GM19438 (cell line): ENCODE measurements around the gene DLG2.

ENCODE experiments used
- ATAC-seq: cut with Tn5 transposase; IDR thresholded peaks from one replicate; pipeline ENCODE4 v1.9.1; 2021; ENCODE audit warnings: low read depth; ENCODE audit not compliant: unreplicated experiment

DLG2 gene

DNA sequence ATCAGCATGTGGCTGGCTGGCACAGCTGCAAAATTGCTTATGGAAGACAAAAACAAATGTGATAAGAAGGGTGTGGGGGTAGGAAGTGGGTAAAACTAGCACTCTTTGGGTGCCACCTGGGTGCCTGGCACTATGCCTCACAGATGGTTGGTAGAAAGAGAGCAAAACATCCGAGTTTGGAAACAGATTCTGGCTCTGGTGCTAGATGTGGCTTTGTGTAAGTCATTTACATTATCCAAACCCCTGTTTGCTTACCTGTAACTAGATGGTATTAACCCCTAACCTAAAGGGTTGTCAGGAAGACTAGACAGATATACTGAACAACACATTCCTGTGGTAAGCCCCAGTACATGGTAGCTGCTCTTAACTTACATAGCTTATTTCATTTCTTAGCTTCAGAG is 905.6 kb downstream of the DLG2 start:
- ATAC-seq, result no peak

DNA sequence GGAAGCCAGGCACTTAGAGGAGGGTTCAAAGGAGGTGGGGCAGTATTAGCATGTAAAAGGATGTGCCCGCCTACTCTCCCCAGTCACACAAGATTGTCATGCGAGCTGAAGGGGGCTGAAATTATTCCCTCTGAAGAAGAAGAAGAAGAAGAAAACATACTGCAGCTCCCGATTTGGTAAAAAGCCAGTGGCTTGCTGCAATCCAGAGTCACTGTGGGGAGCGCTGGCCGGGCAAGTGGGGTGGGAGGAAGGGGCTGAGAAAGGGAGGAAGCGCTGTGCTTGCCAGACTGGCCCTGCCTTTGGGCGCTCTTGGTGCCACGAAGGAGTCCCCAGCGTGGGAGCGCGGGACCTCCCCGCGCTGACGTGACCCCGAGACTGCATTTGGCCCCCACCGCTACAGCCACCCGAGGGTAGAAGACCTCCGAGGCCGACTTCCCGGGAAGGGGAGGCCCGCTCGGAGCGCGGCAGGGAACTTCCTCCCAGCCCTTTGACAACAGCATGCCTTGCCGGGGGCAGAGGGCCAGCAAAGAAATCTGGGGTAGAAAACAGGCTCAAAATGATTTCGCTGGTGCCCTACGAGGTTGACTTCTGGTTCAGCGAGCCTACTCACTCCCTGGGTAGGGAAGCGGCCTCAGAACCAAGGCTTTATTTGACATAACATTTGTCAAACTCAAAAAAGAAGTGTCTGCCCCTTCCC is 906.3 kb downstream of the DLG2 start:
- ATAC-seq, result no peak

DNA sequence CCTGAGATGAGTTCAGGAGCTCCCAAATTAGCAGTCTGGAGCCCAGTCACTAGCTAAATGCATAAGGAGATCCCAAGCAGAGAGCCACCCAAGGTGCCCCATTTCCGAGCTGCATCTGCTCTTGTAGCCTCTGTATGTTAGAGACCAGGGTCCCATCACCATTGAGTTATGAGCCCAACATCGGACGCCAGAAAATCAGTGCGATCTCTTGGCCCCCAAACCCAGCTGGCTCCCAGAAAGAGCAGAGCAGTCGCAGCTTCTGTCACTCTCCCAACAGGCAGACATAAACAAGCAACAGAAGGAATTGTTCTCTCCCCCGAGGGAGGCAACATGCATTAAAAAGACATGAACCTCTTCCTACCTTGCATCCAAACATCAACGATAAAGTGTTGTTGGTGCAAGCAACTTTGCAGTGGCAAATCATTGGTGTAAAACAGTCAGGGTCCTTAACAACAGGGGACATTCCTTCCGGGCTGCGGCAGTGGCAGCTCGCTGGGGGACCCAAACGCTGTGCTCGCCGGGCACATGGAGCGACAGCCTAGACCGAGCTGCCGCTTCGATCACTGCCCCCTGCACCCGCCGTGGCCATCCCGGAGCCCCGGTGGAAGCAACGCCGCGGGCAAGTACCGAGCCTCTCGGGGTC is 907.1 kb downstream of the DLG2 start:
- ATAC-seq, result no peak

DNA sequence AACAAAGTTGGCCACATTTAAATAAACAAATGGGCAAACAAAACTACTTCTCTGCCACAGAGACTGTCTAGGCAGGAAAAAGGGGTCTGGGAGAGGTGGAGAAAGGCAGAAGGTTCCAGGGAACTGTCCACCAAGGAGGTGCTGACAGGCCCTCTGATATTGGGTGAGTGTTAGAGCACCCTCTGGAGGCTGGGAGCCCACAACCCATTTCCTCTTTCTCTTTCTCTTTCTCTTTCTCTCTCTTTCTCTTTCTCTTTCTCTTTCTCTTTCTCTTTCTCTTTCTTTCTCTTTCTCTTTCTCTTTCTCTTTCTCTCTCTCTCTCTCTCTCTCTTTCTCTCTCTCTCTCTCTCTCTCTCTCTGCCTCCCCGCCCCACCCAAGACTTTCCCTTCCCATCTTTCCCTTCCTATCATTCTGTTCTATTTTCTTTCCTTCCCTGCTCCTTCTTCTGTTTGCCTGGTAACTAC is 912.8 kb downstream of the DLG2 start:
- no peak for ATAC-seq

DNA sequence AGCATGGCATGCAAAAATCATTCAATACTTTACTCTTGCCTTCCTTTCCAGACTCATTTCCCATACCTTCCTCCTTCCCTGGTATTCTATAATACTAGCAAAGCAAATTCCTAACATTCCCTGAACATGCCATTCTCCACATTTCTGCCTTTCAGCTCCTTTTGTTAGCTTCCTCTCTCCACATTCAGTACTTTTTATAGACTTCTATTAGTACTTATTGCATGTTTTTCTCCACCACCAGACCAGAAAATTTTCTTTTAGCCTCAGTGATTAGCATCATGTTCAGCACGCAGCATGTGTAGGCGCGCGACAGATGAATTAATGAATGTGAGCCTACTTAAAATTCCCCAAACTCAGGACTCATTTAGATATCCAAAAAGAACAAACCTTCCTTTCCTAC is 935.3 kb downstream of the DLG2 start:
- ATAC-seq, result no peak

DNA sequence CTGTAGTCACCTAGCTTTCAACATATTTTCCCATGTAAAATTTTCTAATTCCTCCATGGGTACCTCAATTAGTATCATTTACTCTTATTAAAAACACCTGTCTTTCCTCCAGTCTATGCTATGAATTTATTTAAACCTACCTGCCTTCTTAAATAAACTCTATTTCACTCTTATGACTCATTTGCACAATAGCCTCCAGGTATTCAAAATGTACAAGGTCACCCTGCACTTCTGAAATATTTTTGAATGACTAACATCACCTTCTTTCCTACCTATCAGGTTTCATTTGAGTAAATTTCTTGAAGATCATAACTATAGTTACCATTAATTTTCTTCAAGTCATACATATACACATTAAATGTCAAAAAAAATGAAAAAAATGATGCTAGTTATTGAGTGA is 939.7 kb downstream of the DLG2 start:
- ATAC-seq, result no peak

DNA sequence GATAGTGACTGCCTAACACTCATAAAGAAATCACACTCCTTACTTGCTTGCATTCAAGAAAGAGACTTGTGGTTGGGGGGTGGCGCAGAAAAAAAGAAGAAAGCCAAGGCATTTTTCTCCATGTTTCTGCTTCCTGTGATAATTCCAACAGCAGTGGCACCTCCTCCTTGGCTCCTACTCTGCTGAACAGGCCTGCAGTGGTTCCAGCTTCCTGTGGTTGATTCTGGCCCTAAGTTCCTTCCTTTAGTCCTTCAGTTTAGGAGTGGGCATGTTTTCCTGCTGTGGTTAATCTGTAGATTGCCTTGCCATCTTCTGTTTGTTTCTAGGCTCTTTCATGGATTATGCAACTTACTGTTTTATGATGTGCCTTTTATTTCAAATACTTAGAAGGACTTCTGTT is 940.4 kb downstream of the DLG2 start:
- no peak for ATAC-seq

DNA sequence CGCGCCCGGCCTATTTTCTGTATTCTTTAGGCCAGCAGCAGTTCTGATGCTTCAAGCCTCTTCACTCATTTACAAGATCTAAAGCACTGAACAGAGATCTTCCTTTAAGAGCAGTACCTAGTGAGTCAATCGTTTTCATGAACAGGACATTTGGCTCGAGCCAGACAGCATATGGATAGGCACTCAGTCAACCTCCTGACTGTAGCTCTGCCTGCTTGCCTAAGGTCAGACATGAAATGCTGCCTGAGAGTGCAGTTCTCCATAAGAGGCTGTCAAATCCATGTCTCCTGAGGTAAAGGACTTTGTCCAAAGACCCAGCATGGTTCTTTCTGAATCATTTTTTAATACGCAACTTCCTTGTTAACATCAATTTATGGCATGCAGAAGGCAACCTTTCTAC is 941.2 kb downstream of the DLG2 start:
- ATAC-seq, result no peak

DNA sequence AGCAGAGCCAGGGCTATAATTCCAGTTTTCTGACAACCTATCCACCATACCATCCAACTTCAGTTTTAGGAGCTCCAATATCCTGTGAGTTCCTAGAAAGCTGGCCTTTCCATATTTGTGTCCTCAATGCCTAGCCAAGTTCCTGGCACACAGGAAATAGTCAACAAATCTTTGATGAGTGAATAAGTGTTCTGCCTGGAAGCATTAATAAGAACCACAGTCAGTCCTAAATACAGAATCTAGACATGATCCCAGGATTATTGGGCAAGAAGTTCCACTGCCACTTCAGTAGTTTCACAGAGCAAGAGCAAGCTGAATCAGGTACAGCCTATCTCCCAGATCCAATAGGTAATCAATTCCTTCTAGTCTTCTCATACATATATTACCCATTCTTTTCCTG is 942.0 kb downstream of the DLG2 start:
- ATAC-seq, result no peak

DNA sequence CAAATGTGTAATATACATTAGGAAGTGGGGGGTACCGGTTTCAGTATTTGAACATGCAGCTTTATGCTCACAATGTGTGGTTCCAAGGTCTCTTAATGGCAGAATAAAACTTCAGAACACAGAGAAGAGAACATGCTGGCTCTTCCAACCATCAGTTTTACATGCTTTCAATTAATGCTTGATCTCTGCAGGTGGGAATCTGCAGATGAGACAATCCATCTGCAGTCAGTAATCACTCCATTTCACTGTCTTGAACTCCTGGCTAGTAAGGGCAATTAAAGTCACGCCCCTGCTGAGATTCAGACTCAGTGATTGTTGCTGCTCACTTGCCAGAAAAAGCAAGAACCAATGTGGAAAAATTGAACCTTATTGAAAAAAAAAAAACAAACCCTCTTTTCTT is 945.7 kb downstream of the DLG2 start:
- no peak for ATAC-seq

DNA sequence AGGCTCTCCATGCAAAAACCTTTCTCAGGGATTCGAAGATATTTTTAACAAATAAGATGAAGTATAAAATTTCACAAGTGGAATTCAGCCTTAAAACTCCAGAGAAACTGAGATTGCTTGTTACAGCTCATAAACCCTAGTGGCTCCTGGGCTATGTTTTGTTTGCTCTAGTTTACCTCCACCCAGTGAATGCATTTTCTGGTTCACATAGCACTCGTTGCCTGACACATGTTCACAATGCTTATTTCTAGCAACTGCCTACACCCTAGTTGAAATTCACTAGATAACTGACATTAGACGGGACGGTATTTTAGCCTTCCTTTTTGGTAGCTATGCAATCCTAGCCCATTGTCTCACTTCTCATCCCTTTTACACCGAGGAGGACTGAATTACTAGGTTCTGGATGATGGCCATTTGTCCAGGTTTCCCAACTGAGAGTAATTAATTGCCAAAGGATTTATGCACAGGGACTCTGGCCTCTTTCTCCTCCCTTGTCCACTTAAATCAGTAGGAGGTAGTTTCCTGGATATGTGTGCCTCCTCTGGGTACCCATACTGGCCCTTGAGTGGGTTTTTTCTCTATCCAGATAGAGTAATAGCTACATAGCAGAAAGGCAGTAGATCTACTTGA is 951.6 kb downstream of the DLG2 start:
- ATAC-seq, result no peak

DNA sequence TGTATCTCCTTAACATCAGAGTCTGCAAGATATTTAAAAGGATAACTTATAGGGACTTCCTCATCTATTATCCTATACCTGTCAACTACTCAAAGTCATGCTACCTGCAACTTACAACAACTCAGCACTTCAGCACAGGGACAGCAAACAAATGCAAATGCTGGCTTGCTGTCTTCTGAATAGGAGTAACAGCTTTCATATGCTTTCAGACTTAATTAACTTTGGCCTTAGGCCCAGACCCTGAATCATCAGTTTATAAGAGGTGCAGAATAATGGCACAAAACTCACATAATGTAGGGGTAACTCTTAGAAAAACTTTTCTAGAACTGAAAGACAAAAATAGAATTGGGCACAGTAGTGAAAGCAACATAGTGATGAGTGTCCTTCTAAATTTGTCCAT is 953.4 kb downstream of the DLG2 start:
- no peak for ATAC-seq

DNA sequence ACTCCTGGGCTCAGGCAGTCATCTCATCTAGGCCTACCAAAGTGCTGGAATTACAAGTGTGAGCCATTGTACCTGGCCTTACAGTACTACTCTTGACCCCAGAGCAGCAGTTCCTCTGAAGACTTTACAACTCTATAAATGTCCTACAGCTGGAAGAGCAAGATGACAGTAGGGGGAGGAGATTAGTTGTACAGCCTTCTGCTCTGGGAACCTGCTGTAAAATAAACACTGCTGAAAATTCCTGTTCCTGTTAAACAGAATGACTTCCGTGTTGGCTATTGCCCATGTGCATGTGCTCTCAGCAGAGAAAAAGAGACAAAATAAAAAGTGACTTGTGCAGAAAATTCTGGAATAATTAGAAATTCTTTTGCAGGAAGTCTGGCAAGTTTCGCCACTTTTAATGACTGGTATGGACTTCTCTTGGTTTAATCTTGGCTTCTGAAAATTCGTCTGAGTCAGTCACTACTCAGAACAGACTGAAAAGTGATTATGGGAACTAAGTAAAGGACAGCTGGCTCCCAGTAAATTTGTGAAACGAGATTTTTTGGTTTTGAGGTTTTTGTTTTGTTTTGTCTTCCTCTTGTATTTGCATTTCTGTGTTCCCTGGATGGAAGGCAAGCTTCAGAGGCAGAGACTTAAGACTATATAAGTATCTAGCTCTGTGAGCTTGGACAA is 955.7 kb downstream of the DLG2 start:
- no peak for ATAC-seq

DNA sequence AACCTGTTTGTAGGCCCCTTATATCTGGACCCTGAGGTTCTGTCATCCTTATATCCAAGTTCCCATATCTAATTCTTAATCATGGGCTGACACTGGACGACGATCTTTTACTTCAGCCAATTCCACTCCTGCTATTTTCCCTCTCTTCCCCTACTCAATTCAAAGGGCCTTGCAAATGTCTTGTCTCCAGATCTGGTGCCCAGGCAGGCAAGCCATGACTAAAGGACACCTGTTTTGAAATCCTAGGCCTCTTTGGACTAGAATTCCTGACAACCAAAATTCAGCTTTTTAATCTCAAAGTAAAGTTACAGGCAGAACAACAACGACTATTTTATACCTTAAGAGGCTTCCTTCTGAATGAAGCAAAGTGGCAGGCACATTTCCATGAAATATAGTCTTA is 963.4 kb downstream of the DLG2 start:
- no peak for ATAC-seq

DNA sequence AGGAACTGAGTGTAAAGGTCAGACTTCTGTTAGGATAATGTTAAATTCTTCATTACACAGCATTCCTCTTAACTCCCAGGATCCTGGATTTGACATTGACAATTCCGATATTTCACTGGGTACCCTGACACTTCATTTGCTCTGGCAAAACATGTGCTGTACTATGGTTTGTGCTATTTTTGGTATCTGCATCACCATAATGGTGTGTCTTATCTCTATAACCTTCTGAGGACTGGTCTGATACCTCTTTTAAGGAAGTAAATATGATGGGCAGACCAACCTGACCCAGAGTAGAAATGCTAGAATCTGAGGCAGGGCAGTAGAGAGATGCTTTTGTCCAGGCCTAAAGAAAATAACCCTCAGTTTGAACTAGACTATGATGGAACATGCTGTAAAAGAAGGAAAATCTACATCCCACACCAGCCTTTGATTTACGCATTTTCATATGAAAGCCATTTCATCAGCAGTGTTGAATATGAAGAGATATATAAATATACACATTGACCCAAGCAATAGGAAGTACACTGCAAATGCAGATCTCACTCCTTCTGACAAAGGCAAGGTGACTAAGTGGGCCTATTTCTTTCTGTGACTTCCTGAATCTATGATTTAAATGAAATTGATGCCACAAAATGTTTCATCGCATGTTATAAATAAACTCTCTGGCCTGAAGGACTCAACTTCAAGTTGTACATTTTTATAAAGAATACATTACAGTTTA is 966.7 kb downstream of the DLG2 start:
- ATAC-seq, result no peak

DNA sequence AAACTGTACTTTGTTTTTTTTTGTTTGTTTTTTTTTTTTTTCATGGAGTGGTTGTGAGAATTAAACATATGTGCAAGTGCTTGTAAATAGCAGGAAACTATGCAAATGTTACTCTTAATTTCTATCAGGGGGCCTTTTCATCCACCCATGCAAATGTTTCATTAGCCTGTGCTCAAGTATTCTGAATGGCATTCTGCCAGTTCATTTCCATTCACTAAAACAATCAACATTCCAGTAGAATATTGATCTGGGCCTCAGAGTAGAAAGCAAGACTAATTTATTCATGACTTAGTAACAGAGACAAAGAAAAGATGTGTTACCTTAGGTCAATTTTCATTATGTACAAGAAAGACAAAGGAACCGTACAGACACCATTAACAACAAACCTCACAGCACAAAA is 971.4 kb downstream of the DLG2 start:
- no peak for ATAC-seq

DNA sequence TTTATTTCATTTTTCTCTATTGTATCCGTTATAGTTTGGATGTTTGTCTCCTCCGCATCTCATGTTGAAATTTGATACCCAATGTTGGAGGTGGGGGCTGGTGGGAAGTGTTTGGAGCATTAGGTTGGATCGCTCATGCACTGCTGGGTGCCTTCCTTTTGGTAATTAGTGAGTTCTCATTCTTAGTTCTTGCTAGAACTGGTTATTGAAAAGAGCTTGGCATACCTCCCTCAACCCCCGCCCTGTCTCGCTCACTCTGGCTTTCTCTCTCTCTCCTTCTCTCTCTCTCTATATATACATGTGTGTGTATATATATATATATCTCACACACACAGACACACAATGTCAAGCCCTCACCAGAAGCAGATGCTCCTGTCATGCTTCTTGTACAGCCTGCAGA is 978.7 kb downstream of the DLG2 start:
- no peak for ATAC-seq

DNA sequence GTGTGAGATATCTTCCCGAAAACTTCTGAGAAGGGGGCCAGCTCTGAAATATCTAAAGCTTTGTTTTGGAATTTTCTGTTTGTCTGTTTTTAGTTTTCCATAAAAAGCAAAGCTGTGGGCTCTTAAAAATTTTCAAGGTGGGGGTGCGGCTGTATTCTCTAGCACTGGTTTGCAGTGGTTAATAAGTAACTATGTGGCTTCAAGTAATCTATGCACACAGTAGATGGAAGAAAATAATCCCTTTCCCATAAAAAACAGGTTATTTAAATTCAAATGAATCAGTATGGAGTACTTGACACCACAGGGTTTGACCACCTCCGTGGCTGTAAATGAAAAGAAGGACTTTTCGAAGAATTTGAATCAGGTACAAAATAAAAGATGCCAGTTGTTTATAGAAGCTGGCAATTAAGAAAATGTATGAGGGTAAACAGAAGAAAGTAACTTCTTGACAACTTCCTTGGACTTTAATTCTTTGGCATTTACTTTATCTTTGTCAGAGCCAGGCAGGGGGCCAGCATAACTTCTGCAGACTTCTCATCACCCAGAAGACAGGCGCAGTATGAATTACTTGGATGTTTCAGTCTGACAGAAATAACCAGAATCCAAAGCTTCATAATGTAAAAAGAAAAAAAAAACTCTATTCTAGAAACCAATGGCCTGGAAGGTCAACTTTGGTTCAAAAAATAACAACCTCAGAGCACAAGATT is 981.0 kb downstream of the DLG2 start:
- ATAC-seq, result no peak

DNA sequence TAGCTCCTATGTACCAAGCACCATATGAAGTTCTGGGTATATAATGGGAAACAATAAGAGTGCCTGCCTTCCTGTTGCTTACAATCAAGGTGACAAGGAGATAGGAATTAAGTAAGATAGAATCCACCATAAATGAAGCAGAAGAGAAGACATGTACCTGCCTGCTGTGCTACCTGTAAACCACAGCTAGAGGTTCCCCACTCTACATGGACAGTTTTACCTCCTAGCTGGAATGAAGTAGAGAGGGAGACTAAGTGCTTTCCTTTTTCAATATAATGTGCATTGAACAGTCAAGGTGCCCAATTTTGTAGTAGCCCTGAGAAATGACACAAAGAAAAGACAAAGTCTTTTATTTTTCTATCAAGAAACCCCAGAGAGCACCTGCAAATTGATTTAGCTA is 984.6 kb downstream of the DLG2 start:
- no peak for ATAC-seq

DNA sequence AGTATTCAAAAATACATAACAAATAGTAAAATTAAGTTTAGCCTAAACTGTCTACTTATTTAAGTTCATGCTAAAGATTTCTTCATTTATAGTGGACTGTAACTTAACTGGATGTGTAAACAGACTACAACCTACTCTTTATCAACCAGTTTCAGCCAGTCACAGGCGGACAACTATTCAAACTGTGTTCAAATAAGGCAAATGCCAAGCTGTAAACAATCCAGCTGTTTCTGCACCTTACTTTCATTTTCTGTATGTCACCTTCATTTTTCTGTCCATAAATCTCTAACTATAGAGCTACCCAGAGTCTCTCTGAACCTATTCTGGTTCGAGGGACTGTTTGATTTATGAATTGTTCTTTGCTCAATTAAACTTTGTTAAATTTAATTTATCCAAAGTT is 992.8 kb downstream of the DLG2 start:
- no peak for ATAC-seq
